Fibroblast of lung (primary cell): ENCODE data around the gene PLCG2.

Experiments used
- EZH2 ChIP-seq: IDR thresholded peaks from 2 replicates; pipeline ENCODE4 v1.5.1; 2012; ENCODE audit warnings: low read length, control low read depth, mild to moderate bottlenecking; ENCODE audit errors: missing control alignments
- TF ChIP-seq, protein P1 (sequence below), 2 donors: IDR thresholded peaks in 1 of 2; conservative IDR thresholded peaks in 1 of 2; 1 replicate in 1 of 2; 2 replicates in 1 of 2; pipeline ENCODE4 v1.5.1; 2011 to 2012; ENCODE audit warnings: low read length in 2 of 2, control low read depth in 1 of 2, inconsistent platforms in 1 of 2, low read depth in 1 of 2, mild to moderate bottlenecking in 1 of 2

- TF ChIP-seq, protein P1, sequence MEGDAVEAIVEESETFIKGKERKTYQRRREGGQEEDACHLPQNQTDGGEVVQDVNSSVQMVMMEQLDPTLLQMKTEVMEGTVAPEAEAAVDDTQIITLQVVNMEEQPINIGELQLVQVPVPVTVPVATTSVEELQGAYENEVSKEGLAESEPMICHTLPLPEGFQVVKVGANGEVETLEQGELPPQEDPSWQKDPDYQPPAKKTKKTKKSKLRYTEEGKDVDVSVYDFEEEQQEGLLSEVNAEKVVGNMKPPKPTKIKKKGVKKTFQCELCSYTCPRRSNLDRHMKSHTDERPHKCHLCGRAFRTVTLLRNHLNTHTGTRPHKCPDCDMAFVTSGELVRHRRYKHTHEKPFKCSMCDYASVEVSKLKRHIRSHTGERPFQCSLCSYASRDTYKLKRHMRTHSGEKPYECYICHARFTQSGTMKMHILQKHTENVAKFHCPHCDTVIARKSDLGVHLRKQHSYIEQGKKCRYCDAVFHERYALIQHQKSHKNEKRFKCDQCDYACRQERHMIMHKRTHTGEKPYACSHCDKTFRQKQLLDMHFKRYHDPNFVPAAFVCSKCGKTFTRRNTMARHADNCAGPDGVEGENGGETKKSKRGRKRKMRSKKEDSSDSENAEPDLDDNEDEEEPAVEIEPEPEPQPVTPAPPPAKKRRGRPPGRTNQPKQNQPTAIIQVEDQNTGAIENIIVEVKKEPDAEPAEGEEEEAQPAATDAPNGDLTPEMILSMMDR (conservative IDR thresholded peaks at IDR 0.05 in 1 of 2, IDR thresholded peaks at IDR 0.05 in 1 of 2; ENCODE audit: low read depth in 1 of 2, low read length in 2 of 2): no peak
- no peak for TF ChIP-seq EZH2
Measured at GRCh38 chr16:81752225-81752875, 26.7 kb upstream of the PLCG2 start.
